ENCODE measurements around the gene ACP7.

GRCh38 chr19:39150807-39151600 is 66.8 kb downstream of the ACP7 start:
- TF ChIP-seq EZH2 (IDR thresholded peaks at IDR 0.05; ENCODE audit: low read depth) (no peak), CTCF (conservative IDR thresholded peaks at IDR 0.05) (no peak)

All from PC-9 (cell line).